Panc1 (cell line): Measurements from ENCODE around the gene PAX5. TPM values are rescaled to one million over a fixed set of nuclear protein-coding genes. Genes with fewer than 3 reads are reported as not detected.

ENCODE experiments used
- ATAC-seq: fragments of 200-7000 bp; cut with Tn5 transposase; 2 replicates; pipeline ENCODE4 v1.9.1; 2020; ENCODE audit warnings: mild to moderate bottlenecking, moderate library complexity
- BruUV-seq: library from RNA; stranded (reverse); fragments of 400-500 nt; replicated peaks from 2 replicates; lab custom pipeline; 2021; lab: Mats Ljungman, UMichigan
- CTCF ChIA-PET: fragments of 300-600 bp; sonication (Branson Sonifier 250); formaldehyde crosslinking; loops from one replicate; lab custom pipeline; 2022; ENCODE audit warnings: antibody characterized with exemption; lab: Charles Lee
- POLR2A ChIA-PET: fragments of 300-600 bp; sonication (Branson Sonifier 250); formaldehyde crosslinking; loops from one replicate; lab custom pipeline; 2022; ENCODE audit warnings: antibody characterized with exemption; lab: Charles Lee
- DNase-seq: peaks from one replicate; pipeline ENCODE4 v3.0.0-alpha.2; 2010; ENCODE audit warnings: low read depth, low spot score
- H3K27ac ChIP-seq: 2 replicates; pipeline ENCODE4 v1.5.1; 2011; ENCODE audit warnings: mild to moderate bottlenecking, low read length, inconsistent platforms
- H3K27me3 ChIP-seq: fragments of 200-500 bp; sonication (Bioruptor generic); 2 replicates; pipeline ENCODE4 v1.6.0; 2014; ENCODE audit warnings: low read length, inconsistent platforms; ENCODE audit not compliant: control insufficient read depth, insufficient read depth
- H3K36me3 ChIP-seq: fragments of 200-500 bp; sonication (Bioruptor generic); 2 replicates; pipeline ENCODE4 v1.5.1; 2014; ENCODE audit warnings: inconsistent platforms, mild to moderate bottlenecking, low read length, moderate library complexity; ENCODE audit not compliant: control insufficient read depth, insufficient read depth
- H3K4me1 ChIP-seq: 2 replicates; pipeline ENCODE4 v1.5.1; 2011; ENCODE audit warnings: inconsistent platforms, mild to moderate bottlenecking, low read length, moderate library complexity; ENCODE audit not compliant: control insufficient read depth, insufficient read depth
- H3K4me3 ChIP-seq, 2 experiments: 2 replicates each; pipeline ENCODE4 v1.5.1; 2011 to 2012; ENCODE audit warnings: low read depth in 2 of 2, low read length in 2 of 2, mild to moderate bottlenecking in 2 of 2, inconsistent platforms in 1 of 2, moderate library complexity in 1 of 2
- H3K9me3 ChIP-seq: fragments of 200-500 bp; sonication (Bioruptor generic); 2 replicates; pipeline ENCODE4 v1.5.1; 2014; ENCODE audit warnings: low read depth, mild to moderate bottlenecking, inconsistent platforms, low read length, moderate library complexity; ENCODE audit not compliant: control insufficient read depth, insufficient read depth
- CTCF ChIP-seq: fragments of 450-650 bp; IDR thresholded peaks from 2 replicates; pipeline ENCODE4 v1.5.1; 2017; ENCODE audit warnings: mild to moderate bottlenecking
- POLR2AphosphoS5 ChIP-seq: IDR thresholded peaks from 2 replicates; pipeline ENCODE4 v1.6.1; 2012; ENCODE audit warnings: mild to moderate bottlenecking, low read depth, low read length, moderate library complexity
- REST ChIP-seq, 2 experiments: IDR thresholded peaks; 2 replicates each; pipeline ENCODE4 v1.6.1; 2011 to 2012; ENCODE audit warnings: low read depth in 2 of 2, control low read depth in 1 of 2, low read length in 1 of 2, mild to moderate bottlenecking in 1 of 2, moderate library complexity in 1 of 2; ENCODE audit not compliant: insufficient read depth in 1 of 2
- SIN3A ChIP-seq: IDR thresholded peaks from 2 replicates; pipeline ENCODE4 v1.6.1; 2012; ENCODE audit warnings: low read depth, mild to moderate bottlenecking, low read length, moderate library complexity, borderline replicate concordance; ENCODE audit not compliant: insufficient read depth
- TCF7L2 ChIP-seq: IDR thresholded peaks from 2 replicates; pipeline ENCODE4 v1.6.1; 2011; ENCODE audit warnings: mild to moderate bottlenecking, low read depth, low read length, inconsistent platforms
- in situ Hi-C: cut with HindIII; loops from 2 replicates; pipeline ENCODE4 v1.10.0; 2016; ENCODE audit warnings: low sequenced_read_pairs, low pct_unique_long_range_greater_than_20kb
- intact Hi-C: fragments of 100-400 bp; cut with micrococcal nuclease; formaldehyde crosslinking; loops from one replicate; pipeline ENCODE4 v1.10.0; 2022; ENCODE audit not compliant: unreplicated experiment
- total RNA-seq: library from RNA; stranded (reverse); gene quantifications from one replicate; pipeline ENCODE4 v1.2.1, GENCODE V29; 2021; ENCODE audit not compliant: unreplicated experiment

Gene PAX5
- total RNA-seq, 1 experiment from 2014 or later = 0.39 TPM

- intact Hi-C loops (no loop called here), in situ Hi-C loops (no loop called here)
- DNase-seq = no peak
- ChIA-PET CTCF (no interaction called here), POLR2A (no interaction called here)
- TF ChIP-seq POLR2AphosphoS5 (no peak), REST (IDR thresholded peaks at IDR 0.05; ENCODE audit: insufficient read depth in 1 of 2, low read depth in 2 of 2, low read length in 1 of 2) (no peak), TCF7L2 (no peak), SIN3A (no peak), CTCF (no peak)
- no TSS peak for BruUV-seq
- Histone ChIP-seq H3K9me3 (no peaks in the 10 kb centered on the region), H3K4me1 (peaks cover 2% of the 10 kb centered on the region; the same call in 1 of the 2 replicates), H3K27ac (no peak overlapping the region), H3K27me3 (peaks cover 32% of the 10 kb centered on the region), H3K4me3 (no peak overlapping the region), H3K36me3 (no peaks in the 10 kb centered on the region)
- ATAC-seq = no peak
Observed at GRCh38 chr9:37042421-37042820, 8.4 kb upstream of the PAX5 start.

- no peak for DNase-seq
- ATAC-seq = no peak
- in situ Hi-C loops = no loop called here
- POLR2A ChIA-PET = no interaction called here
- CTCF ChIA-PET = no interaction called here
- peaks cover 13% of the 10 kb centered on the region for H3K4me1 ChIP-seq
- H3K9me3 ChIP-seq = no peaks in the 10 kb centered on the region
- H3K36me3 ChIP-seq = no peaks in the 10 kb centered on the region
- no peak overlapping the region for H3K4me3 ChIP-seq
- H3K27me3 ChIP-seq = peaks cover 38% of the 10 kb centered on the region
- no TSS peak for BruUV-seq
- TF ChIP-seq REST (IDR thresholded peaks at IDR 0.05; ENCODE audit: insufficient read depth in 1 of 2, low read depth in 2 of 2, low read length in 1 of 2) = no peak
- no peak for TF ChIP-seq POLR2AphosphoS5
- no peak for TF ChIP-seq CTCF
- no peak for TF ChIP-seq SIN3A
- TF ChIP-seq TCF7L2 = no peak
- intact Hi-C loops = no loop called here
- H3K27ac ChIP-seq = no peak overlapping the region
Observed at GRCh38 chr9:37040508-37041127, 6.5 kb upstream of the PAX5 start.
